Hepatocyte (in vitro differentiated cells): Measurements from ENCODE around the gene FEM1A. TPM values are rescaled to one million over a fixed set of nuclear protein-coding genes. Genes with fewer than 3 reads are reported as not detected.
A peak's percentile ranks its signal among the peaks of the same experiment; 100 is the strongest.

Experiments used
- DNase-seq: peaks from one replicate; pipeline ENCODE4 v3.0.0-alpha.2; 2016; ENCODE audit warnings: low spot score
- H2AFZ ChIP-seq: fragments of 200-600 bp; sonication (generic); 2 replicates; pipeline ENCODE4 v1.6.0; 2016; ENCODE audit warnings: antibody characterized with exemption, mild to moderate bottlenecking
- H3K27ac ChIP-seq: fragments of 200-600 bp; sonication (generic); 2 replicates; pipeline ENCODE4 v1.5.1; 2016; ENCODE audit warnings: mild to moderate bottlenecking
- H3K27me3 ChIP-seq: fragments of 200-600 bp; sonication (generic); 2 replicates; pipeline ENCODE4 v1.6.1; 2016
- H3K36me3 ChIP-seq: fragments of 200-600 bp; sonication (generic); replicated peaks from 2 replicates; pipeline ENCODE4 v1.5.1; 2016; ENCODE audit warnings: low read depth; ENCODE audit not compliant: insufficient read depth
- H3K4me1 ChIP-seq: fragments of 200-600 bp; sonication (generic); 2 replicates; pipeline ENCODE4 v1.5.1; 2016; ENCODE audit warnings: mild to moderate bottlenecking, moderate library complexity; ENCODE audit not compliant: insufficient read depth
- H3K4me2 ChIP-seq: fragments of 200-600 bp; sonication (generic); 2 replicates; pipeline ENCODE4 v1.6.0; 2016
- H3K4me3 ChIP-seq: fragments of 200-600 bp; sonication (generic); 2 replicates; pipeline ENCODE4 v1.5.1; 2016; ENCODE audit warnings: mild to moderate bottlenecking
- H3K79me2 ChIP-seq: fragments of 200-600 bp; sonication (generic); 2 replicates; pipeline ENCODE4 v1.6.0; 2017; ENCODE audit warnings: mild to moderate bottlenecking
- H3K9me2 ChIP-seq: fragments of 200-600 bp; sonication (generic); replicated peaks from 2 replicates; pipeline ENCODE4 v1.6.0; 2017; ENCODE audit warnings: mild to moderate bottlenecking; ENCODE audit not compliant: insufficient read depth
- H3K9me3 ChIP-seq: fragments of 200-600 bp; sonication (generic); 2 replicates; pipeline ENCODE4 v1.5.1; 2016; ENCODE audit warnings: low read depth, mild to moderate bottlenecking
- H4K20me1 ChIP-seq: fragments of 200-600 bp; sonication (generic); 2 replicates; pipeline ENCODE4 v1.6.0; 2016; ENCODE audit warnings: mild to moderate bottlenecking; ENCODE audit not compliant: insufficient read depth, poor library complexity, severe bottlenecking
- EZH2 ChIP-seq: fragments of 200-600 bp; sonication (generic); IDR thresholded peaks from 2 replicates; pipeline ENCODE4 v1.6.1; 2016; ENCODE audit warnings: antibody characterized with exemption, mild to moderate bottlenecking, borderline replicate concordance
- EZH2phosphoT487 ChIP-seq: fragments of 200-600 bp; sonication (generic); IDR thresholded peaks from one replicate; pipeline ENCODE4 v1.6.1; 2018; ENCODE audit warnings: antibody characterized with exemption, mild to moderate bottlenecking, low read depth, moderate library complexity; ENCODE audit not compliant: unreplicated experiment, severe bottlenecking
- WGBS: methylation state at CpG from one replicate; pipeline ENCODE4 v1.1.6; 2016; ENCODE audit warnings: low lambda C conversion rate; ENCODE audit errors: missing lambda C conversion rate; 5-methylcytosine and 5-hydroxymethylcytosine counted together
- polyA plus RNA-seq: library from polyadenylated mRNA; unstranded; fragments of >200 nt; fragmentation: Nextera tagmentation; extraction: Ambion mirVana; gene quantifications from 2 replicates; pipeline ENCODE4 v1.2.1, GENCODE V29; 2016
- total RNA-seq: library from RNA; depleted of rRNA; stranded (reverse); fragments of >200 nt; gene quantifications from 2 replicates; pipeline ENCODE4 v1.2.3, GENCODE V29; 2014
- TF ChIP-seq, protein P1 (sequence below): fragments of 200-600 bp; sonication (generic); IDR thresholded peaks from 2 replicates; pipeline ENCODE4 v1.5.1; 2016; ENCODE audit warnings: antibody characterized with exemption, mild to moderate bottlenecking; ENCODE audit not compliant: poor library complexity

The FEM1A gene
- total and polyA plus RNA-seq, 2 experiments from 2014 or later = 1.3 to 9.2 TPM

GRCh38 chr19:4816202-4816949 lies 24.8 kb downstream of the FEM1A start:
- no peaks in the 10 kb centered on the region for H3K9me3 ChIP-seq
- DNase-seq = no peak
- 95% methylated on average over 26 of the region's 35 CpGs for WGBS
- H3K27me3 ChIP-seq = no peaks in the 10 kb centered on the region
- no peaks in the 10 kb centered on the region for H4K20me1 ChIP-seq
- H3K4me3 ChIP-seq = no peak overlapping the region
- H3K9me2 ChIP-seq = no peaks in the 10 kb centered on the region
- no peaks in the 10 kb centered on the region for H3K79me2 ChIP-seq
- peak overlapping the region; percentile 76 for H3K4me2 ChIP-seq
- no peaks in the 10 kb centered on the region for H3K4me1 ChIP-seq
- no peak for TF ChIP-seq EZH2phosphoT487
- TF ChIP-seq, protein P1, sequence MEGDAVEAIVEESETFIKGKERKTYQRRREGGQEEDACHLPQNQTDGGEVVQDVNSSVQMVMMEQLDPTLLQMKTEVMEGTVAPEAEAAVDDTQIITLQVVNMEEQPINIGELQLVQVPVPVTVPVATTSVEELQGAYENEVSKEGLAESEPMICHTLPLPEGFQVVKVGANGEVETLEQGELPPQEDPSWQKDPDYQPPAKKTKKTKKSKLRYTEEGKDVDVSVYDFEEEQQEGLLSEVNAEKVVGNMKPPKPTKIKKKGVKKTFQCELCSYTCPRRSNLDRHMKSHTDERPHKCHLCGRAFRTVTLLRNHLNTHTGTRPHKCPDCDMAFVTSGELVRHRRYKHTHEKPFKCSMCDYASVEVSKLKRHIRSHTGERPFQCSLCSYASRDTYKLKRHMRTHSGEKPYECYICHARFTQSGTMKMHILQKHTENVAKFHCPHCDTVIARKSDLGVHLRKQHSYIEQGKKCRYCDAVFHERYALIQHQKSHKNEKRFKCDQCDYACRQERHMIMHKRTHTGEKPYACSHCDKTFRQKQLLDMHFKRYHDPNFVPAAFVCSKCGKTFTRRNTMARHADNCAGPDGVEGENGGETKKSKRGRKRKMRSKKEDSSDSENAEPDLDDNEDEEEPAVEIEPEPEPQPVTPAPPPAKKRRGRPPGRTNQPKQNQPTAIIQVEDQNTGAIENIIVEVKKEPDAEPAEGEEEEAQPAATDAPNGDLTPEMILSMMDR = no peak
- no peak for TF ChIP-seq EZH2
- no peaks in the 10 kb centered on the region for H3K36me3 ChIP-seq
- H3K27ac ChIP-seq = no peak overlapping the region
- H2AFZ ChIP-seq = no peak overlapping the region

DNA sequence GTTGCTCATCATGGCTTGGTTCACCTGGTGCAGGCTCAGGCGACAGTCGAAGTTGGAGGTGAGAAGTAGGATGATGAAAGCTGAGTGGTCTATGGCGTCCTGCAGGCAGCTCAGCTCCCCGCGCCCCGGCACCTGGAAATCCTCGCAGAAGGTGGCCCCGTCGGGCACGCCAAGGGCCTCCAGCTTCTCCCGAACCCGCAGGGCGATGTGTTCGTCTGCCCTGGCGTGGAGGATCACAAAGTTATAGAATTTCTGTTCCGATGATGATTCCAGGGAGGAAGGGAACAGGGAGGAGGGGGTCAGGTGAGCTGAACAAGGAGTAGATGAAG lies 25.4 kb downstream of the FEM1A start:
- no peak overlapping the region for H2AFZ ChIP-seq
- DNase-seq = no peak
- H3K9me2 ChIP-seq = no peaks in the 10 kb centered on the region
- no peak overlapping the region for H3K4me2 ChIP-seq
- H3K27me3 ChIP-seq = no peaks in the 10 kb centered on the region
- no peak for TF ChIP-seq EZH2phosphoT487
- TF ChIP-seq, protein P1 = no peak
- TF ChIP-seq EZH2 = no peak
- no peaks in the 10 kb centered on the region for H3K36me3 ChIP-seq
- no peak overlapping the region for H3K4me3 ChIP-seq
- WGBS = 97% methylated on average over 16 of the region's 16 CpGs
- H3K27ac ChIP-seq = no peak overlapping the region
- H4K20me1 ChIP-seq = no peaks in the 10 kb centered on the region
- H3K9me3 ChIP-seq = no peaks in the 10 kb centered on the region
- H3K79me2 ChIP-seq = no peaks in the 10 kb centered on the region
- no peaks in the 10 kb centered on the region for H3K4me1 ChIP-seq

DNA sequence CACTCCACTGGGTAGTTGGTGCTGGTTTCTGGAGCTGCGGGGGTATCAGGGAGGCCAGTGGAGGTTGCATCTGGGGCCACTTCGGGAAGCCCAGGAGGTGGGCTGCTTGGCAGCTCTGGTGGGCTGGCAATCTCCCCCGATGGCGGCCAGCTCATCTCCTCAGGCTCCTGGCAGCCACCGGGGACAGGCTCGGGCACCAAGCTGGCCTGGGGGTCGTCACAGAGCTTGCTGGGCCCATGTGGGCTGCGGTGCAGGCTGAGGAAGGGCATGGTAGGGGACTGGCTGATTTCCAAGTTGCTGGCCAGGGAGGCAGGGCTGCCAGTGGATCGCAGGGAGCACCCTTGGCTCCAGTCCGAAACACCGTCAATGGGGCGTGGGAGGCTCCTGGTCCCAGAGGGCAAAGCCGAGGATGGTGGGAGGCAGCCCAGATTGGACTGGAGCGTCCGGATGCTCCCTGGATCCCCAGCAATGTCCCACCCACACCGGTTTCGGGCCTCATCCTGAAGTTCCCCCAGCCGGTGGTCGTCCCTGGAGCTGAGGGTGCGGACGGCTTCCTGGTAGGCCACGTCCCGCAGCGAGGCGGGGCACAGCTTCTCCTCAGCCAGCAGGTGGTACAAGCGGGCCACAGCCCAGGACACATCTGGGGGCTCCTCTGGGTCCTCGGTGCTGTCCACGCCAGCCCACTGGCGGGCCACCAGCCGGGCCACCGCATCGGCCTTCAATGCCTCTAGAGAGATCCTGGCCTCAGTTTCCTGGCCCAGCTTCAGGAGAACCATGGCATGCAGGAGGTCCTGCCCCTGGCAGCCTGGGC lies 26.1 kb downstream of the FEM1A start:
- no peak overlapping the region for H3K27ac ChIP-seq

More for the DNA sequence above, 26.1 kb downstream of the FEM1A start:
- Histone ChIP-seq H3K27me3 (no peaks in the 10 kb centered on the region), H3K9me3 (no peaks in the 10 kb centered on the region), H3K4me3 (no peak overlapping the region), H3K4me1 (no peaks in the 10 kb centered on the region), H3K79me2 (peaks cover 5% of the 10 kb centered on the region), H3K4me2 (no peak overlapping the region), H3K9me2 (no peaks in the 10 kb centered on the region), H4K20me1 (no peaks in the 10 kb centered on the region), H3K36me3 (no peaks in the 10 kb centered on the region), H2AFZ (no peak overlapping the region)
- no peak for DNase-seq
- no peak for TF ChIP-seq EZH2
- TF ChIP-seq EZH2phosphoT487 = no peak
- TF ChIP-seq, protein P1 = no peak
- WGBS = 96% methylated on average over 32 of the region's 32 CpGs
